GM23248 (cell line): ENCODE data around the gene METRNL. TPM values are rescaled to one million over a fixed set of nuclear protein-coding genes. Genes with fewer than 3 reads are reported as not detected.
A peak's percentile ranks its signal among the peaks of the same experiment; 100 is the strongest.

Experiments
- DNase-seq: peaks from one replicate; pipeline ENCODE4 v3.0.0-alpha.2; 2015
- H2AFZ ChIP-seq: fragments of 200-600 bp; sonication (generic); 2 replicates; pipeline ENCODE4 v1.6.1; 2016; ENCODE audit warnings: antibody characterized with exemption
- H3F3A ChIP-seq: fragments of 200-600 bp; sonication (generic); 2 replicates; pipeline ENCODE4 v1.6.1; 2016; ENCODE audit warnings: mild to moderate bottlenecking, antibody characterized with exemption, mixed run types; ENCODE audit not compliant: insufficient read depth
- H3K27ac ChIP-seq: fragments of 200-600 bp; sonication (generic); 2 replicates; pipeline ENCODE4 v1.5.1; 2016; ENCODE audit warnings: mild to moderate bottlenecking
- H3K27me3 ChIP-seq: fragments of 200-600 bp; sonication (generic); replicated peaks from 2 replicates; pipeline ENCODE4 v1.6.1; 2016; ENCODE audit warnings: mild to moderate bottlenecking; ENCODE audit not compliant: insufficient read depth
- H3K36me3 ChIP-seq: fragments of 200-600 bp; sonication (generic); 2 replicates; pipeline ENCODE4 v1.6.1; 2016; ENCODE audit warnings: low read depth, mild to moderate bottlenecking
- H3K4me1 ChIP-seq: fragments of 200-600 bp; sonication (generic); 2 replicates; pipeline ENCODE4 v1.6.1; 2016; ENCODE audit warnings: mild to moderate bottlenecking; ENCODE audit not compliant: insufficient read depth
- H3K4me2 ChIP-seq: fragments of 200-600 bp; sonication (generic); one replicate; pipeline ENCODE4 v1.6.1; 2016; ENCODE audit warnings: mild to moderate bottlenecking; ENCODE audit not compliant: unreplicated experiment
- H3K4me3 ChIP-seq: fragments of 200-600 bp; sonication (generic); 2 replicates; pipeline ENCODE4 v1.5.1; 2016; ENCODE audit warnings: mild to moderate bottlenecking
- H3K79me2 ChIP-seq: fragments of 200-600 bp; sonication (generic); 2 replicates; pipeline ENCODE4 v1.6.1; 2016; ENCODE audit warnings: mild to moderate bottlenecking; ENCODE audit not compliant: insufficient read depth
- H3K9ac ChIP-seq: fragments of 200-600 bp; sonication (generic); 2 replicates; pipeline ENCODE4 v1.6.1; 2016; ENCODE audit warnings: mild to moderate bottlenecking
- H3K9me2 ChIP-seq: fragments of 200-600 bp; sonication (generic); 2 replicates; pipeline ENCODE4 v1.6.1; 2016; ENCODE audit warnings: mixed run types, mild to moderate bottlenecking, moderate library complexity; ENCODE audit not compliant: insufficient read depth
- H3K9me3 ChIP-seq: fragments of 200-600 bp; sonication (generic); one replicate; pipeline ENCODE4 v1.6.1; 2017; ENCODE audit warnings: low read depth
- H4K20me1 ChIP-seq: fragments of 200-600 bp; sonication (generic); 2 replicates; pipeline ENCODE4 v1.6.0; 2016; ENCODE audit not compliant: insufficient read depth
- EZH2 ChIP-seq: fragments of 200-600 bp; sonication (generic); IDR thresholded peaks from 2 replicates; pipeline ENCODE4 v1.6.1; 2018; ENCODE audit warnings: antibody characterized with exemption, mild to moderate bottlenecking; ENCODE audit not compliant: insufficient read depth, poor library complexity, severe bottlenecking
- EZH2phosphoT487 ChIP-seq: fragments of 200-600 bp; sonication (generic); IDR thresholded peaks from 2 replicates; pipeline ENCODE4 v1.6.1; 2018; ENCODE audit warnings: antibody characterized with exemption, moderate library complexity, mild to moderate bottlenecking, low read depth; ENCODE audit not compliant: insufficient read depth
- WGBS, 2 experiments: methylation state at CpG; one replicate each; pipeline ENCODE4 v1.1.6; 2015 to 2017; ENCODE audit warnings: low lambda C conversion rate in 2 of 2, low coverage in 1 of 2; ENCODE audit errors: missing lambda C conversion rate in 2 of 2; 5-methylcytosine and 5-hydroxymethylcytosine counted together
- in situ Hi-C: fragments of 300-500 bp; cut with MboI; formaldehyde crosslinking; loops from 2 replicates; pipeline ENCODE4 v1.15.0; 2020
- polyA plus RNA-seq: library from polyadenylated mRNA; unstranded; fragments of >200 nt; fragmentation: Nextera tagmentation; extraction: Ambion mirVana; gene quantifications from 2 replicates; pipeline ENCODE4 v1.2.1, GENCODE V29; 2016
- total RNA-seq: library from RNA; depleted of rRNA; stranded (reverse); fragments of >200 nt; shearing (Covaris generic); gene quantifications from 2 replicates; pipeline ENCODE4 v1.2.3, GENCODE V29; 2014

The METRNL gene
- total and polyA plus RNA-seq, 2 experiments from 2014 or later: 28.4 to 305 TPM

- Histone ChIP-seq H3K4me1 (peaks cover 5% of the 10 kb centered on the region), H3K9ac (no peak overlapping the region), H4K20me1 (no peaks in the 10 kb centered on the region), H3K27me3 (no peaks in the 10 kb centered on the region), H3K4me3 (no peak overlapping the region), H3K36me3 (peaks cover 5% of the 10 kb centered on the region), H3K9me2 (no peaks in the 10 kb centered on the region), H3K79me2 (peaks cover 17% of the 10 kb centered on the region), H3F3A (peaks cover 11% of the 10 kb centered on the region), H3K9me3 (no peaks in the 10 kb centered on the region), H3K4me2 (no peak overlapping the region), H3K27ac (no peak overlapping the region), H2AFZ (no peak overlapping the region)
- TF ChIP-seq EZH2 (no peak), EZH2phosphoT487 (no peak)
- in situ Hi-C loops: no loop called here
- no peak for DNase-seq
- WGBS, 2 experiments: 51 to 58% methylated on average over 11 of the region's 11 CpGs
These were observed 2.0 kb upstream of the METRNL start for GRCh38 chr17:83077411-83077810.

DNA sequence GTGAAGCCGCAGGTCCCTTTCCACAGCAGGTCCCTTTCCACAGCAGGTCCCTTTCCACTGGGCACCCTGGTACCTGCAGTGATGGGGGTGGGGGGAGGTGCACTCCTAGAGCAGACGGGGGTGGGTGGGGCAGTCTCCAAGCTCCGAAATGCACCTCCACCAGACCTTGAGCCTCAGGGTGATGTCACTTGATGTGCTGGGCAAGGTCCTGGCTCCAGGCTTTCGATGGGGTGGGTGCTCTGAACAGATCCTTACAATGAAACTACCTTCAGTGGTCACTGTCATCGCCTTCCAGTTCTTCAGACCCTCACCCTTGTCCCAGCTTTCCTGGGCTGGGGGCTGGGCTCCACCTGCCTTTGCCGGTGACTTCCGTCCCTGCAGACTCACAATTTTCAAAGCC lies 1.5 kb upstream of the METRNL start:
- no peaks in the 10 kb centered on the region for H4K20me1 ChIP-seq
- no peak overlapping the region for H2AFZ ChIP-seq
- peaks cover 22% of the 10 kb centered on the region for H3K79me2 ChIP-seq
- peak overlapping the region; percentile 58 for H3K4me2 ChIP-seq
- no peaks in the 10 kb centered on the region for H3K9me3 ChIP-seq
- H3K27ac ChIP-seq: no peak overlapping the region
- H3K36me3 ChIP-seq: peaks cover 6% of the 10 kb centered on the region
- H3K9me2 ChIP-seq: no peaks in the 10 kb centered on the region
- TF ChIP-seq EZH2 (no peak), EZH2phosphoT487 (no peak)
- WGBS, 2 experiments: 76 to 83% methylated on average over 6 to 7 of the region's 7 CpGs
- in situ Hi-C loops: no loop called here
- H3K4me3 ChIP-seq: no peak overlapping the region
- H3K9ac ChIP-seq: no peak overlapping the region
- H3K4me1 ChIP-seq: peaks cover 10% of the 10 kb centered on the region
- no peaks in the 10 kb centered on the region for H3K27me3 ChIP-seq
- H3F3A ChIP-seq: peaks cover 17% of the 10 kb centered on the region
- no peak for DNase-seq

GRCh38 chr17:83078378-83079351 lies 744 bp upstream of the METRNL start:
- Histone ChIP-seq H3K4me1 (peaks cover 13% of the 10 kb centered on the region), H3F3A (peaks cover 20% of the 10 kb centered on the region), H3K4me2 (peak overlapping the region; percentile 58), H3K4me3 (peak overlapping the region; percentile 67), H3K9me2 (no peaks in the 10 kb centered on the region), H2AFZ (peak overlapping the region; percentile 20; the same call in 1 of the 2 replicates), H3K27ac (peak overlapping the region; percentile 6; the same call in 1 of the 2 replicates), H3K79me2 (peaks cover 25% of the 10 kb centered on the region), H3K9ac (peak overlapping the region; percentile 84), H3K36me3 (peaks cover 6% of the 10 kb centered on the region), H3K27me3 (no peaks in the 10 kb centered on the region), H3K9me3 (no peaks in the 10 kb centered on the region), H4K20me1 (no peaks in the 10 kb centered on the region)
- DNase-seq: peak; percentile 63
- WGBS, 2 experiments: 15 to 40% methylated on average over 21 to 70 of the region's 93 CpGs
- TF ChIP-seq EZH2: no peak
- in situ Hi-C loops: no loop called here

DNA sequence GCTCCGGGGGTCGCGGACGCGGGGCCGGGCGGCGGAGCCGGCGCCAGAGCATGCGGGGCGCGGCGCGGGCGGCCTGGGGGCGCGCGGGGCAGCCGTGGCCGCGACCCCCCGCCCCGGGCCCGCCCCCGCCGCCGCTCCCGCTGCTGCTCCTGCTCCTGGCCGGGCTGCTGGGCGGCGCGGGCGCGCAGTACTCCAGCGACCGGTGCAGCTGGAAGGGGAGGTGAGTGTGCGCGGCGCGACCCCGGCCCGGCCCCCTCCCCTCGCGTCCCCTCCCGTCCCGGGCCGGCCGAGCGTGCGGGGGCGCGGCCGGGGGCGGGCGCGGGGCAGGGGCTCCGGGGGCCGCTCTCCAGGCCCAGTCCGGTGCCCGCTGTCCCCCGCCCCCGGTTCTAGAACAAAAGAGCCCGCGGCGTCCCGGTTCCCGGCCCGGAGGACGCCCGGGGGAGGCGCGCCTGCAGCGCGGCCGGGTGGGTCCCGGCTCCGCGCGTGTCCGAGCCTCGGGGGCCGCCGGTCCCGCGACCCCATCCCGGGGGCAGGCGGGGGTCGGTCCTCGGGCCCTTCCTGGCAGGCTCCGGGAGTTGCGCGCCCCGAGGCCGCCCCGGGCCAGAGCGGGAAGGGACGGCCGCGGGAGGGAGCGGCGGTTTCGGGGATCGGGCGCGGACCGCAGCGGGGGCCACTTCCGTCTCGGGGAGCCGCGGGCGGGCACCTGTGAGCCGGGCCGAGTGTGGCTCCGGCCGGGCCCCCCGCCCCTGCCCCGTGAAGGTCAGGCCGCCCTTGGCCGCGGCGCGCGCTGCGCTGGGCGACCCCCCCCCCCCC lies 563 bp downstream of the METRNL start:
- peak overlapping the region; percentile 100 for H3K27ac ChIP-seq

More for the DNA sequence above, 563 bp downstream of the METRNL start:
- H4K20me1 ChIP-seq: no peaks in the 10 kb centered on the region
- peaks cover 11% of the 10 kb centered on the region for H3K36me3 ChIP-seq
- TF ChIP-seq EZH2: no peak
- TF ChIP-seq EZH2phosphoT487: no peak
- H3K9ac ChIP-seq: peak overlapping the region; percentile 97
- H3K4me1 ChIP-seq: peaks cover 26% of the 10 kb centered on the region
- H3K27me3 ChIP-seq: no peaks in the 10 kb centered on the region
- WGBS, 2 experiments: 0 to 2% methylated on average over 16 to 31 of the region's 127 CpGs
- H3K9me3 ChIP-seq: no peaks in the 10 kb centered on the region
- H3K79me2 ChIP-seq: peaks cover 35% of the 10 kb centered on the region
- peak; percentile 67 for DNase-seq
- no peaks in the 10 kb centered on the region for H3K9me2 ChIP-seq
- H2AFZ ChIP-seq: no peak overlapping the region
- in situ Hi-C loops: no loop called here
- H3F3A ChIP-seq: peaks cover 33% of the 10 kb centered on the region
- peak overlapping the region; percentile 76 for H3K4me3 ChIP-seq
- no peak overlapping the region for H3K4me2 ChIP-seq
